ENCODE results near the gene SLC18A2. TPM values are rescaled to one million over a fixed set of nuclear protein-coding genes. Genes with fewer than 3 reads are reported as not detected.

Gene SLC18A2
- total RNA-seq, 1 experiment from 2014 or later = not detected

- no peak for DNase-seq (ENCODE audit: low spot score)
Observed at GRCh38 chr10:117311261-117311660, 70.3 kb downstream of the SLC18A2 start.

DNA sequence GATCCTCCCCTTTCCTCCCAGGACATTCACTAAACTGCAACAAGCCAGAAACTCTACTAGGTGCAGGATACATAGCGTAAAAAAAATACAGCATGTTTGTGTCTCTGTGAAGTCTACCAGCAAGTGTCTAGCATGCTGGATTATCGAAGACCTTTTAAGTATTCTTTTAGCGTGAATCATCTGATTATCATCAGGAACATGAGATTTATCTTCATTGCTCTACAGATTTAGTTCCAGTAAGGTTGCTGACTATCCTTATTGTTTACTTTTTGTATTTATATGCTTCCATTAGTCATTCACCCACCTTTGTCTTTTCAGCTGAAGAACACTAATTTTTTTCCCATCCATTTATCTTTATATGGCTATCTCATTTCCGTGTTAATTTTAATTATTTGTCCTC lies 71.5 kb downstream of the SLC18A2 start:
- DNase-seq (ENCODE audit: low spot score) = no peak

DNA sequence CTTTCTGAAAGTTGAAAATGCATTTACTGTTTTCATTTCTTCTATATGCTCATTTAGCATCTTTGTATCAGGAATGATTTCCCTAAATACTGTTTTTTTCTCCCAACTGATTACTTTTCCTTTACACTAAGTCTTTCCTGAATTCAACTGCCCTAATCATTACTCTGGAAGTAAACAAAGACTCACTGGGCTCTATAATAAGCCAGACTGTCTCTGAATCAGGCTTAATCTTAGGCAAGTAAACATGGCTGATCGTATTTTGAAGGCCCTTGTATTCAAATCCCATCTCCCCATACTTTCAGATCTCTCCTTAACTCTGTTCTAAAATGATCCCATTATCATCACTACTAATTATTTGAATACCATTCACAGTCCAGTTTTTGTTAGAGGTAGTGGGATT lies 72.7 kb downstream of the SLC18A2 start:
- no peak for DNase-seq (ENCODE audit: low spot score)

DNA sequence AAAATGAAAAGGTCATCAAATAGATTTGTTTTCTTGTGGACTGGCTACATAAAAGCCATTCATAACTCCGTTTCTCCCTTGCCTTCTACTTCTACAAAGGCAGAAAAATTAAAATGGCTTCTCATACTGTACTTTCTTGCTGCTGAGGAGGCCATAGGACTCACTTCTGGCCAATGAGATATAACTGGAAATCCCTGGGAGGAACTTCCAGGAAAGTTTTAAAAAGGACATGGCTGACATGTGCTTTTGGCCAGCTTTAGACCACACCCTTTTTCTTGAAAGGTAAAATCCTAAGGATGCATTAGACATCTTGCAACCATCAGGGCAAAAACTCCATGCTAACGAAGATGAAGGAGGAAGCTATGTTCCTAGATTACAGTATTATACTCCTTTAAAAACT lies 75.8 kb downstream of the SLC18A2 start:
- no peak for DNase-seq (ENCODE audit: low spot score)

DNA sequence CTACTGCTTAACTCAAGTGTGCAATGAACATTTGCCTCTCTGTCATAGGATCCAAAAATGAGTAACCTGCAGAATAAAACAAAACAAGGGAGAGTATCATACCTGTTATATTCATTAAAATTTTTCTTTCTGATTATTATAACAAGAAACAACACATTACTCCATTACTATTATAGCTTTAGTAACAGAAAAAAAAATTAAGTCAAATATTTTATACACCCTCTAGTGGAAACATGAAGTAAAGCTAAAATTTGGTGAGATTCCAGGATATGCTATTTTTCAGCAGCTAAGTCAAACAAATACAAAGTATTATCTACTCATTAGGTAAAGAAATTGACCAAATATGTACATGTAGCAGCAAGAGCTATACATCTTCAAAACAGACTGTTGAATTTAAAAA lies 78.0 kb downstream of the SLC18A2 start:
- DNase-seq (ENCODE audit: low spot score) = no peak

DNA sequence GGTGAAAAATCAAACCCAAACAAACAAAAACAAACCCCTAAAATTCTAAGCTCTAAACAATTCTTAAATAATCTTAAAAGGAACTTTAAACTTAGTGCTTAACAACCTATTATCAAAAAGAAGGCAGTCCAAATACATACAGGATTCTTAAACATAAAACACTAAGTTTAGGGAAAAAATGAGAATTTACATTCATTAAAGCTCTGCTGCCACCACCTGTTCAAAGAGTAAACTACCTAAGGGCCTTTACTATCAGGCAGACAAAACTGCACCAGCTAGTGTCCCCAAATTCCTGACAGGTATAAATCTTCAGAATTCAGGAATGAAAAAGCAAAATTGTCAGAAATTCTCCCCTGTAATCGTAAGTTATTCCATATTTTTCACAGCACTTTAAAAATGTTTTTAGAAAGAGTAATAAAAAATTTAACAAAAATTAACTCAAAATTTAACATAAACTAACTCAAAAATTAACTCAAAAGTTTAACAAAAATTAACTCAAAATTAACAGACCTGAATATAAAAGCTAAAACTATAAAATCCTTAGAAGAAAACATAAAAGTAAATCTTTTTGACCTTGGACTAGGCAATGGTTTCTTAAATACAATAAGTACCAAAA lies 79.2 kb downstream of the SLC18A2 start:
- DNase-seq (ENCODE audit: low spot score) = no peak

GRCh38 chr10:117322260-117322659 lies 81.3 kb downstream of the SLC18A2 start:
- peak; percentile 30 for DNase-seq (ENCODE audit: low spot score)

- DNase-seq (ENCODE audit: low spot score) = no peak
Observed at GRCh38 chr10:117324367-117324766, 83.5 kb downstream of the SLC18A2 start.

GRCh38 chr10:117327262-117327661 lies 86.3 kb downstream of the SLC18A2 start:
- DNase-seq (ENCODE audit: low spot score) = no peak

Other genes with a start within 250 kb of the SLC18A2 start
- gene SHTN1, start 235.9 kb upstream of the SLC18A2 start, total RNA-seq (2014; rRNA removed; shearing (Covaris generic)) = 5.6 and 7.7 TPM in 2 replicates
- gene VAX1, start 102.8 kb upstream of the SLC18A2 start, total RNA-seq (2014; rRNA removed; shearing (Covaris generic)) = not detected in 2 replicates
- gene KCNK18, start 43.6 kb upstream of the SLC18A2 start, total RNA-seq (2014; rRNA removed; shearing (Covaris generic)) = not detected in 2 replicates
- gene PDZD8, start 134.3 kb downstream of the SLC18A2 start, total RNA-seq (2014; rRNA removed; shearing (Covaris generic)) = 23.9 and 24.8 TPM in 2 replicates

All from A172 (cell line).